ENCODE data around the gene STOML3. TPM values are rescaled to one million over a fixed set of nuclear protein-coding genes. Genes with fewer than 3 reads are reported as not detected.

The STOML3 gene
- total and polyA plus RNA-seq, 2 of the 8 experiments (the other 6 are each of a cell fraction or from before 2014, with no cell fraction given) = 0.06 TPM; not detected in 1

DNA sequence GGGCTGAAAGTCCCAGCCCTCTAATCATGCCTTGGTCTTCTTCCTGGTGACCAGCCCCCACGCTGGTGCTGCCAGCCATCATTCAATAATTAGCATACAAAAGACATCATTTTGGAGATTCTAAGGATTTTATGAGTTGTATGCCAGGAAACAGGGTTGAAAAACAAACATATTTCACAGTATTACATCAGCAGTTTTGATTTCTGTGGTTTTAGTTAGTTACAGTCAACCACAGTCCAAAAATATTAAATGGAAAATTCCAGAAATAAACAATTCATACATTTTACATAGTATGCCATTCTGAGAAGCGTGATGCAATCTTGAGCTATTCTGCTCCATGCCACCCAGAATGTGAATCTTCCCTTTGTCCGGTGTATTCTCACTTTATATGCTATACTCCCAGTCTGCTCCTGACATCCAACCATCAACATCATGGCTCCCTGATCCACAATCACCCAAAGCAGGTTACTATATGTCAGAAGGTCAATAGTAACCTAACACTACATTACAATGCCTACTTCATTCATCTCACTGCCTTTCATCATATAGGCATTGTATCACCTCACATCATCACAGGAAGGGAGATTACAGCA is 49.2 kb downstream of the STOML3 start:
- H3K36me3 ChIP-seq (ENCODE audit: control insufficient read depth in 2 of 4, insufficient read depth in 4 of 4, low read length in 3 of 4) = no peaks in the 10 kb centered on the region
- H3K79me2 ChIP-seq (ENCODE audit: control insufficient read depth in 1 of 2, insufficient read depth in 2 of 2, low read length in 2 of 2) = no peaks in the 10 kb centered on the region
- no peak overlapping the region for H2AK5ac ChIP-seq (ENCODE audit: low read depth, low read length)
- H3K4me1 ChIP-seq (replicated peaks in 1 of 4; ENCODE audit: control insufficient read depth in 3 of 4, insufficient read depth in 4 of 4, low read length in 3 of 4) = no peaks in the 10 kb centered on the region
- WGBS, 2 experiments (ENCODE audit: extremely low coverage in 1 of 2, insufficient coverage in 1 of 2, insufficient read length in 1 of 2, insufficient replicate concordance in 2 of 2, low coverage in 1 of 2, low lambda C conversion rate in 2 of 2, missing lambda C conversion rate in 1 of 2) = 96% methylated on average over 3 of the region's 3 CpGs; no CpG with 5 or more reads in 1 of the 2 experiments
- H4K91ac ChIP-seq (replicated peaks; ENCODE audit: insufficient read length, low read length) = no peak overlapping the region
- DNase-seq (ENCODE audit: low read depth in 1 of 2, low spot score in 2 of 2) = no peak
- no peak overlapping the region for H2AFZ ChIP-seq (ENCODE audit: low read length)
- no peak overlapping the region for H3K4me2 ChIP-seq (ENCODE audit: insufficient read depth in 1 of 2, low read depth in 2 of 2, low read length in 2 of 2)
- ChIA-PET CTCF (ENCODE audit: partially characterized antibody) (interaction anchor here (1.3 kb wide), 1 partner anchor 25 kb away, joined by 3 read pairs; no protein-coding TSS in a partner anchor), POLR2A (ENCODE audit: partially characterized antibody) (no interaction called here)
- no peaks in the 10 kb centered on the region for H3K79me1 ChIP-seq (ENCODE audit: low read depth, low read length)
- FAIRE-seq = no peak
- H3K27me3 ChIP-seq (replicated peaks in 1 of 4; ENCODE audit: control insufficient read depth in 3 of 4, extremely low read depth in 1 of 4, insufficient read depth in 3 of 4, low read length in 3 of 4) = no peaks in the 10 kb centered on the region
- H3K9ac ChIP-seq (replicated peaks in 1 of 4; ENCODE audit: extremely low read depth in 1 of 4, low read depth in 3 of 4, low read length in 3 of 4) = no peak overlapping the region
- no peak overlapping the region for H3K4me3 ChIP-seq (ENCODE audit: extremely low read depth in 1 of 4, insufficient read depth in 2 of 4, low read depth in 3 of 4, low read length in 4 of 4)
- no peak overlapping the region for H2BK15ac ChIP-seq (ENCODE audit: low read length)
- H4K20me1 ChIP-seq (replicated peaks in 1 of 2; ENCODE audit: control insufficient read depth in 1 of 2, insufficient read depth in 2 of 2, low read length in 2 of 2) = no peaks in the 10 kb centered on the region
- no peak overlapping the region for H4K8ac ChIP-seq (ENCODE audit: extremely low read depth, insufficient read depth, low read length)
- H3K27ac ChIP-seq (ENCODE audit: low read depth, low read length) = no peak overlapping the region
- H3K9me3 ChIP-seq (ENCODE audit: insufficient read depth in 2 of 2, low read depth in 1 of 2, low read length in 1 of 2) = no peaks in the 10 kb centered on the region
- H2BK120ac ChIP-seq (replicated peaks; ENCODE audit: low read depth, low read length) = no peak overlapping the region
- no peak overlapping the region for H2BK20ac ChIP-seq (ENCODE audit: low read length)
- H3K18ac ChIP-seq (ENCODE audit: extremely low read depth, low read length) = no peak overlapping the region
- H3K4ac ChIP-seq (replicated peaks; ENCODE audit: insufficient read length, low read depth, low read length) = no peak overlapping the region
- no peak overlapping the region for H3K23ac ChIP-seq (ENCODE audit: insufficient read length)
- H3K56ac ChIP-seq (replicated peaks; ENCODE audit: insufficient read length, low read depth, low read length) = no peak overlapping the region
- H2BK5ac ChIP-seq (ENCODE audit: low read depth, low read length) = no peak overlapping the region
- H2BK12ac ChIP-seq (ENCODE audit: low read depth, low read length) = no peak overlapping the region
- H3K23me2 ChIP-seq (ENCODE audit: low read depth, low read length) = no peaks in the 10 kb centered on the region
- no peak overlapping the region for H3K14ac ChIP-seq (ENCODE audit: insufficient read length)
- H4K5ac ChIP-seq (ENCODE audit: insufficient read length, low read depth, low read length) = no peak overlapping the region
- TF ChIP-seq RBBP5 (IDR thresholded peaks at IDR 0.05; ENCODE audit: borderline replicate concordance, low read depth, low read length) (no peak), FOSL1 (IDR thresholded peaks at IDR 0.05; ENCODE audit: insufficient read depth, low read depth, low read length) (no peak), KDM4A (IDR thresholded peaks at IDR 0.05; ENCODE audit: low read depth, low read length, severe bottlenecking) (no peak), ATF3 (IDR thresholded peaks at IDR 0.05; ENCODE audit: insufficient read depth, low read depth, low read length) (no peak), SRF (IDR thresholded peaks at IDR 0.05; ENCODE audit: low read depth, low read length) (no peak), ASH2L (IDR thresholded peaks at IDR 0.05; ENCODE audit: low read length) (no peak), TBP (IDR thresholded peaks at IDR 0.05; ENCODE audit: low read depth, low read length) (no peak), SAP30 (IDR thresholded peaks at IDR 0.05; ENCODE audit: insufficient read depth, insufficient replicate concordance, low read length) (no peak), ZNF274 (IDR thresholded peaks at IDR 0.05; ENCODE audit: borderline replicate concordance, extremely low read depth, low read length) (no peak), RNF2 (IDR thresholded peaks at IDR 0.05; ENCODE audit: borderline replicate concordance, low read depth, low read length, missing control alignments, poor library complexity, severe bottlenecking) (no peak)
